Measurements from ENCODE around the gene SLC28A3. TPM values are rescaled to one million over a fixed set of nuclear protein-coding genes. Genes with fewer than 3 reads are reported as not detected.
"Not testable (repeated sequence)": the region's sequence is repeated elsewhere in the genome, so short reads cannot be mapped to it uniquely, and the experiment has no call there.

SLC28A3 gene
- polyA plus RNA-seq, 1 experiment, result 0.27 TPM

GRCh38 chr9:84366683-84367082 is 26.1 kb upstream of the SLC28A3 start:
- Histone ChIP-seq H3K4me3 (ENCODE audit: low read depth, low read length) (no peak overlapping the region), H3K36me3 (ENCODE audit: control insufficient read depth, insufficient read depth, low read length) (no peaks in the 10 kb centered on the region), H3K27me3 (ENCODE audit: control insufficient read depth, insufficient read depth, low read length) (no peaks in the 10 kb centered on the region)
- DNase-seq (ENCODE audit: low read depth), result no peak
- no peak for TF ChIP-seq CTCF (IDR thresholded peaks at IDR 0.05; ENCODE audit: insufficient read depth, low read depth, low read length)
- CTCF ChIA-PET, result no interaction called here
- POLR2A ChIA-PET, result no interaction called here

- H3K36me3 ChIP-seq (ENCODE audit: control insufficient read depth, insufficient read depth, low read length); H3K27me3 ChIP-seq (ENCODE audit: control insufficient read depth, insufficient read depth, low read length); H3K4me3 ChIP-seq (ENCODE audit: low read depth, low read length); POLR2A ChIA-PET; DNase-seq (ENCODE audit: low read depth); CTCF ChIA-PET: not testable (repeated sequence)
Measured at GRCh38 chr9:84364894-84365490, 24.4 kb upstream of the SLC28A3 start.

GRCh38 chr9:84361645-84362044 is 21.1 kb upstream of the SLC28A3 start:
- ChIA-PET CTCF (interaction anchor here (0.6 kb wide), 1 partner anchor 652 kb away, joined by 3 read pairs; no protein-coding TSS in a partner anchor), POLR2A (no interaction called here)
- Histone ChIP-seq H3K36me3 (ENCODE audit: control insufficient read depth, insufficient read depth, low read length) (no peaks in the 10 kb centered on the region), H3K27me3 (ENCODE audit: control insufficient read depth, insufficient read depth, low read length) (no peaks in the 10 kb centered on the region), H3K4me3 (ENCODE audit: low read depth, low read length) (no peak overlapping the region)
- no peak for TF ChIP-seq CTCF (IDR thresholded peaks at IDR 0.05; ENCODE audit: insufficient read depth, low read depth, low read length)
- no peak for DNase-seq (ENCODE audit: low read depth)

- no peak overlapping the region for H3K4me3 ChIP-seq (ENCODE audit: low read depth, low read length)
- H3K36me3 ChIP-seq (ENCODE audit: control insufficient read depth, insufficient read depth, low read length), result no peaks in the 10 kb centered on the region
- H3K27me3 ChIP-seq (ENCODE audit: control insufficient read depth, insufficient read depth, low read length), result no peaks in the 10 kb centered on the region
- DNase-seq (ENCODE audit: low read depth), result no peak
- CTCF ChIA-PET, result no interaction called here
- no peak for TF ChIP-seq CTCF (IDR thresholded peaks at IDR 0.05; ENCODE audit: insufficient read depth, low read depth, low read length)
- POLR2A ChIA-PET, result no interaction called here
Measured at GRCh38 chr9:84357275-84357674, 16.7 kb upstream of the SLC28A3 start.

- POLR2A ChIA-PET, result no interaction called here
- no peaks in the 10 kb centered on the region for H3K27me3 ChIP-seq (ENCODE audit: control insufficient read depth, insufficient read depth, low read length)
- TF ChIP-seq CTCF (IDR thresholded peaks at IDR 0.05; ENCODE audit: insufficient read depth, low read depth, low read length), result no peak
- DNase-seq (ENCODE audit: low read depth), result no peak
- CTCF ChIA-PET, result no interaction called here
- no peaks in the 10 kb centered on the region for H3K36me3 ChIP-seq (ENCODE audit: control insufficient read depth, insufficient read depth, low read length)
- no peak overlapping the region for H3K4me3 ChIP-seq (ENCODE audit: low read depth, low read length)
Measured at GRCh38 chr9:84354035-84354434, 13.5 kb upstream of the SLC28A3 start.

- ChIA-PET POLR2A (no interaction called here), CTCF (no interaction called here)
- H3K36me3 ChIP-seq (ENCODE audit: control insufficient read depth, insufficient read depth, low read length), result no peaks in the 10 kb centered on the region
- DNase-seq (ENCODE audit: low read depth), result no peak
- no peaks in the 10 kb centered on the region for H3K27me3 ChIP-seq (ENCODE audit: control insufficient read depth, insufficient read depth, low read length)
- no peak for TF ChIP-seq CTCF (IDR thresholded peaks at IDR 0.05; ENCODE audit: insufficient read depth, low read depth, low read length)
- no peak overlapping the region for H3K4me3 ChIP-seq (ENCODE audit: low read depth, low read length)
Measured at GRCh38 chr9:84349671-84350070, 9.1 kb upstream of the SLC28A3 start.

All from BJ (cell line).